Measurements from ENCODE around the gene GCA. TPM values are rescaled to one million over a fixed set of nuclear protein-coding genes. Genes with fewer than 3 reads are reported as not detected.

The GCA gene
- total RNA-seq, 4 donors from 2014 or later = 7.5 to 32.6 (median 20.2) TPM

GRCh38 chr2:162344617-162344950 is 652 bp downstream of the GCA start:
- H3K4me3 ChIP-seq (ENCODE audit: low read depth, poor library complexity, severe bottlenecking) = peak overlapping the region; percentile 79
- WGBS, 2 donors = 11% methylated on average over 8 of the region's 8 CpGs
- intact Hi-C loops (cut with DNase I; ENCODE audit: low total_unique reads) = no loop called here
- TF ChIP-seq CTCF (IDR thresholded peaks at IDR 0.05) = no peak
- no peak for TF ChIP-seq POLR2A (IDR thresholded peaks at IDR 0.05)
- no peak for DNase-seq (ENCODE audit: low spot score in 2 of 2)

- no peak overlapping the region for H3K4me3 ChIP-seq (ENCODE audit: low read depth, poor library complexity, severe bottlenecking)
- WGBS, 2 donors = 89 to 90% methylated on average over 2 of the region's 2 CpGs
- TF ChIP-seq POLR2A (IDR thresholded peaks at IDR 0.05) = no peak
- TF ChIP-seq CTCF (IDR thresholded peaks at IDR 0.05) = no peak
- intact Hi-C loops (cut with DNase I; ENCODE audit: low total_unique reads) = no loop called here
- DNase-seq (ENCODE audit: low spot score in 2 of 2) = no peak
Observed at GRCh38 chr2:162365392-162365791, 21.5 kb downstream of the GCA start.

GRCh38 chr2:162368494-162368893 is 24.6 kb downstream of the GCA start:
- WGBS, 2 donors = 79 to 80% methylated on average over 1 of the region's 1 CpG
- no peak for DNase-seq (ENCODE audit: low spot score in 2 of 2)
- H3K4me3 ChIP-seq (ENCODE audit: low read depth, poor library complexity, severe bottlenecking) = no peak overlapping the region
- TF ChIP-seq POLR2A (IDR thresholded peaks at IDR 0.05) (no peak), CTCF (IDR thresholded peaks at IDR 0.05) (no peak)
- intact Hi-C loops (cut with DNase I; ENCODE audit: low total_unique reads) = no loop called here

- DNase-seq (ENCODE audit: low spot score in 2 of 2) = no peak
- no peak overlapping the region for H3K4me3 ChIP-seq (ENCODE audit: low read depth, poor library complexity, severe bottlenecking)
- no peak for TF ChIP-seq POLR2A (IDR thresholded peaks at IDR 0.05)
- no peak for TF ChIP-seq CTCF (IDR thresholded peaks at IDR 0.05)
- intact Hi-C loops (cut with DNase I; ENCODE audit: low total_unique reads) = no loop called here
- WGBS, 2 donors = 62 to 64% methylated on average over 1 of the region's 1 CpG
Observed at GRCh38 chr2:162369551-162369950, 25.6 kb downstream of the GCA start.

- no peak for TF ChIP-seq POLR2A (IDR thresholded peaks at IDR 0.05)
- TF ChIP-seq CTCF (IDR thresholded peaks at IDR 0.05) = no peak
- 72 to 73% methylated on average over 3 of the region's 3 CpGs for WGBS, 2 donors
- intact Hi-C loops (cut with DNase I; ENCODE audit: low total_unique reads) = no loop called here
- no peak for DNase-seq (ENCODE audit: low spot score in 2 of 2)
- H3K4me3 ChIP-seq (ENCODE audit: low read depth, poor library complexity, severe bottlenecking) = no peak overlapping the region
Observed at GRCh38 chr2:162370931-162371330, 27.0 kb downstream of the GCA start.

GRCh38 chr2:162372818-162373217 is 28.9 kb downstream of the GCA start:
- TF ChIP-seq CTCF (IDR thresholded peaks at IDR 0.05) (no peak), POLR2A (IDR thresholded peaks at IDR 0.05) (no peak)
- H3K4me3 ChIP-seq (ENCODE audit: low read depth, poor library complexity, severe bottlenecking) = no peak overlapping the region
- DNase-seq (ENCODE audit: low spot score in 2 of 2) = no peak
- intact Hi-C loops (cut with DNase I; ENCODE audit: low total_unique reads) = no loop called here
